Osteocyte (in vitro differentiated cells): Measurements from ENCODE around the gene USP24. TPM values are rescaled to one million over a fixed set of nuclear protein-coding genes. Genes with fewer than 3 reads are reported as not detected.

Source experiments
- DNase-seq: peaks from one replicate; pipeline ENCODE4 v3.0.0; 2021; ENCODE audit warnings: mixed read lengths; ENCODE audit not compliant: unreplicated experiment; ENCODE audit errors: extremely low spot score
- H3K27ac Mint-ChIP-seq: one replicate; pipeline ENCODE4 v1.8.0; 2021; ENCODE audit warnings: mild to moderate bottlenecking, mixed read lengths; ENCODE audit not compliant: unreplicated experiment
- H3K27me3 Mint-ChIP-seq: one replicate; pipeline ENCODE4 v1.8.0; 2021; ENCODE audit warnings: mixed read lengths; ENCODE audit not compliant: unreplicated experiment
- H3K36me3 Mint-ChIP-seq: one replicate; pipeline ENCODE4 v1.8.0; 2021; ENCODE audit warnings: mixed read lengths; ENCODE audit not compliant: unreplicated experiment
- H3K4me1 Mint-ChIP-seq: one replicate; pipeline ENCODE4 v1.8.0; 2021; ENCODE audit warnings: mixed read lengths; ENCODE audit not compliant: unreplicated experiment
- H3K4me3 Mint-ChIP-seq: one replicate; pipeline ENCODE4 v1.8.0; 2021; ENCODE audit warnings: mild to moderate bottlenecking, moderate library complexity, mixed read lengths; ENCODE audit not compliant: unreplicated experiment
- H3K9me3 Mint-ChIP-seq: one replicate; pipeline ENCODE4 v1.8.0; 2021; ENCODE audit warnings: mixed read lengths; ENCODE audit not compliant: unreplicated experiment
- total RNA-seq: library from RNA; stranded (reverse); gene quantifications from 2 replicates; pipeline ENCODE4 v1.2.1, GENCODE V29; 2021
- TF ChIP-seq, protein P1 (sequence below): fragments of 200-600 bp; sonication (generic); IDR thresholded peaks from 2 replicates; pipeline ENCODE4 v1.5.0; 2021; ENCODE audit warnings: antibody characterized with exemption, mild to moderate bottlenecking, moderate library complexity

USP24 gene
- total RNA-seq, 1 donor from 2014 or later, result 32.1 TPM

DNA sequence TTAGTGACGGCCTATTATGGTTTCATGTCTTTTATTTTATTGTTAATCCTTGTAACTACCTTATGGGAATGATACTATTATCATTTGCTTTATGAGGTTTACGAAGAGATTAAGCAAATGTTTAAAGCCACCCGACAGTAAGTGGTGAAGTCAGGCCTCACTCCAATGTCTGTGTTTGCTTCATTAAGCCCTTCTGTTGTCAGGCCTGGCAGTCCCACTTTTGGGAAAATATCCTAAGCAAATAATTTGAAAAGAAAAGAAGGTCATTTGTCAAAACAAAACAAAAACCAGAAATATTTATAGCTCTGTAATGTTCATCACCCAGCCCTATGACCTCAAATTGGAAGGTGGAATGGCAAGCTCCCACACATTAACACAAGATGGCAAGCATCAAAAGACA is 40.7 kb upstream of the USP24 start:
- TF ChIP-seq, protein P1, sequence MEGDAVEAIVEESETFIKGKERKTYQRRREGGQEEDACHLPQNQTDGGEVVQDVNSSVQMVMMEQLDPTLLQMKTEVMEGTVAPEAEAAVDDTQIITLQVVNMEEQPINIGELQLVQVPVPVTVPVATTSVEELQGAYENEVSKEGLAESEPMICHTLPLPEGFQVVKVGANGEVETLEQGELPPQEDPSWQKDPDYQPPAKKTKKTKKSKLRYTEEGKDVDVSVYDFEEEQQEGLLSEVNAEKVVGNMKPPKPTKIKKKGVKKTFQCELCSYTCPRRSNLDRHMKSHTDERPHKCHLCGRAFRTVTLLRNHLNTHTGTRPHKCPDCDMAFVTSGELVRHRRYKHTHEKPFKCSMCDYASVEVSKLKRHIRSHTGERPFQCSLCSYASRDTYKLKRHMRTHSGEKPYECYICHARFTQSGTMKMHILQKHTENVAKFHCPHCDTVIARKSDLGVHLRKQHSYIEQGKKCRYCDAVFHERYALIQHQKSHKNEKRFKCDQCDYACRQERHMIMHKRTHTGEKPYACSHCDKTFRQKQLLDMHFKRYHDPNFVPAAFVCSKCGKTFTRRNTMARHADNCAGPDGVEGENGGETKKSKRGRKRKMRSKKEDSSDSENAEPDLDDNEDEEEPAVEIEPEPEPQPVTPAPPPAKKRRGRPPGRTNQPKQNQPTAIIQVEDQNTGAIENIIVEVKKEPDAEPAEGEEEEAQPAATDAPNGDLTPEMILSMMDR, result no peak
- H3K4me1 Mint-ChIP-seq, result no peaks in the 10 kb centered on the region
- H3K4me3 Mint-ChIP-seq, result no peak overlapping the region
- DNase-seq, result no peak
- no peak overlapping the region for H3K27ac Mint-ChIP-seq
- H3K9me3 Mint-ChIP-seq, result no peaks in the 10 kb centered on the region
- no peaks in the 10 kb centered on the region for H3K36me3 Mint-ChIP-seq
- peaks cover 2% of the 10 kb centered on the region for H3K27me3 Mint-ChIP-seq

DNA sequence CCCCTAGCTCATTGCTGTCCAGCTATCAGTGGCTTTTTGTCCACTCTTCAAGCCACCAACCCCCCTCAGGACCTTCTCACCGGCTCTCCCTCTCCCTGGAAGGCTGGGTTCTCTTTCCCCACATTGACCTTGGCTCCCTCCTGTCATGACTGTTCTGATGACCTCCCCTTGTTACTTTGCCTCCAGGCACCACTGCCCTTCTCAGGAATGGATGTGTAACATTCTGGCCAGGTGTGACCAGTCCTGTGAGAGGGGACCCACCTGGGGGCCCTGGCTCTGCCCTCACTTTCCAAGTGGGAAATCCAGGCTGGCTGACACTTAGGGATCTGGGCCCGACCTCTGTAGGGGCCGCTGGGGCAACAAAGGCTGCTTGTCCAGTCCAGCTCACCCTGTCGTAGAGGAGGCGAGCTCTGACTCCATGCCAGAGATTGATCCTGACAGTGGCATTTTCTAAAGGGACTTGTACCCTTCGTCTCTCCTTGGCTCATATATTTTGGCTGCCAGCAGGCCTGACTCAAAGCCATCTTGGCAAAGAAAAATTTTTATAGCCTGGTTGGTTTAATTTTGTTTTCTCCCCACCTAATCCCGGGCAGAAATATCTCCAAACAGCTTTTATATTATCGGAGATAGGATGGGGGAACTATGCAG is 37.9 kb upstream of the USP24 start:
- H3K27me3 Mint-ChIP-seq, result no peaks in the 10 kb centered on the region
- H3K9me3 Mint-ChIP-seq, result no peaks in the 10 kb centered on the region
- no peaks in the 10 kb centered on the region for H3K36me3 Mint-ChIP-seq
- H3K27ac Mint-ChIP-seq, result no peak overlapping the region
- no peak for DNase-seq
- no peaks in the 10 kb centered on the region for H3K4me1 Mint-ChIP-seq
- TF ChIP-seq, protein P1, result no peak
- H3K4me3 Mint-ChIP-seq, result no peak overlapping the region

DNA sequence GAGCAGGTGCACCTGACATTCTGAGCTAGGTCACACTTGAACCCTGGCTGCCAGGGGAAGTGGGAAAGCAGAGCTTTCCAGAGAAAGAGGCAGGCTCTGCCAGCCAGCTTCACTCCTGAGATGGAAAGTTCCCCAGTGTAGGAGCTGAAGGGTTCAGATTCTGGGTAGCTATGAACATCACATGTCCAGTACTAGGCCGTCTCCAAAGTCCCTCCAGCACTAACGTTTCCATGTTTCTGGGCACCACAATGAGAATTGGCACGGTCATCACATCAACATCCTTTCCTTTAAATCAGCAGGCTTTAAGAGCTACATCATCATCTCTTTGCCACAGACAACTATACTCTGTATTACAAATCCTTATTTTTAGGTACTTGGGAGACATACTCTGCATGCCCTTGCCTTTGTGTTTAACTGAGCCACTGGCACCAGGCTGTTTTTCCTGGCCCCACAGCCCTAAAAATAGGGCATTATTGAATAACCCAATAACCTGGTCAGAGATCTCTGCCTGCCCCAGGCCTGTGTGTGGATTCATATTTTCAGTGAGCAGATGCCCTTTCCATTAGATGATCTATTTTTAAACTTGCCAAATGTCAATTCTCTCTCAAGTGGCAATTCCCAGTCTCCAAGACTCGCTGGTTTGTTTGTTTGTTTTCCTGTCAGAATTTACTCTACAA is 35.4 kb upstream of the USP24 start:
- H3K4me3 Mint-ChIP-seq, result no peak overlapping the region
- H3K27ac Mint-ChIP-seq, result no peak overlapping the region
- no peaks in the 10 kb centered on the region for H3K36me3 Mint-ChIP-seq
- peaks cover 3% of the 10 kb centered on the region for H3K4me1 Mint-ChIP-seq
- H3K9me3 Mint-ChIP-seq, result no peaks in the 10 kb centered on the region
- H3K27me3 Mint-ChIP-seq, result no peaks in the 10 kb centered on the region
- DNase-seq, result no peak
- TF ChIP-seq, protein P1, result no peak

DNA sequence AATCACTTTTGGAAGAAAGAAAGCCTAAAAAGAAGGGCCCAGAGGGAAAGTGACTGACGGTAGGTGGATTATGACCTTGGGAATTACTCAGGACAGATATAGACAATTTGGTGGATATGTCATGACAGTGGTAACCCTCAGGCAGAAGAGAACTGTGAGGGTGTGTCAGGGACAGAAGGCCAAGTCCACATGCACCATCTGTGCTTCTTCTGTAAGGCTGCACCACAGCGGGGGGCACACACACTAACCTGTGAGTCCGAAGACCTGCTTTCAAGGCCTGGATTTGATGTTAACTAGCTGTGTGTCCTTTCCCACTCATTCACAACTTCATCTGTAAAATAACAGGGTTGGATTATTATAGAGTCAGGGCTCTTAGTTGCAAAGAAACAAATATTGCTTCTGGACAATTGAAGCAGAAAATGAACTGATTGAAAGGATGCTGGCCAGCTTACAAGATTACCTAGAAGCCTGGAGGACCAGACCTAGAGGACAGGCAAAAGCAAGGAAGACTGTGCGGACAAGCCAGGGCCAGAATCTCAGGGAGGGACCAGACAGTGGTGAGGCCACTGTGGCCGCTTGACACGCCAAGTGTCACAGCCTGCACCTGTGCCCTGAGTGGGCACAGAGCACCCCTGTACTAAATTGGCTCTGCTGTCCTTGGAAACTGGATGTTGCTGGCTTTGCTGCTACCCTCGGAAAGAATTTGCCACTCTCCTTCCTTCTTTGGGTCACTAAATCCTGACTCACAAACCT is 34.7 kb upstream of the USP24 start:
- no peak overlapping the region for H3K27ac Mint-ChIP-seq
- H3K4me3 Mint-ChIP-seq, result no peak overlapping the region
- H3K9me3 Mint-ChIP-seq, result no peaks in the 10 kb centered on the region
- H3K36me3 Mint-ChIP-seq, result no peaks in the 10 kb centered on the region
- TF ChIP-seq, protein P1, result no peak
- no peaks in the 10 kb centered on the region for H3K27me3 Mint-ChIP-seq
- DNase-seq, result no peak
- peaks cover 3% of the 10 kb centered on the region for H3K4me1 Mint-ChIP-seq

DNA sequence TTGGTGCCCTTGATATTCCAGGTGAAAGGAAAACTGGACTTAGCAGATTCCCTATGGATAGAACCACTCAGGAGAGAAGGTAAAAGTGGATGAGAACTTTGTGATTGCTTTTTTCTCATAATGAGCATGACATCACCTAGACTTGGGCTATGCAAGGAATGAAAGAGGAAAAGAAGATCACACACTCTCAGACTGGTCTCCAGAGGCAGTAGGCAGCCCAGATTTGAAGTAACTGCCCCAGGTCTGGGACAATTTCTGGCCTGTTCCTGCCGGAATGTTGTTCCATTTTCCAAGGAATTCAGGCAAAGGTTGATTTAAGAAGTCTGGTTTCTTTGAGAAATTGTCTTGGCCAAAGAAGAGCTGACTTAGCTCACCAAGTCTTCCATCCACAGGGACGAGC is 31.7 kb upstream of the USP24 start:
- H3K9me3 Mint-ChIP-seq, result no peaks in the 10 kb centered on the region
- H3K4me1 Mint-ChIP-seq, result peaks cover 3% of the 10 kb centered on the region
- no peak for DNase-seq
- H3K4me3 Mint-ChIP-seq, result no peak overlapping the region
- no peak overlapping the region for H3K27ac Mint-ChIP-seq
- TF ChIP-seq, protein P1, result no peak
- H3K36me3 Mint-ChIP-seq, result no peaks in the 10 kb centered on the region
- H3K27me3 Mint-ChIP-seq, result no peaks in the 10 kb centered on the region
